GF-D8 (cell line): ENCODE measurements around the gene FYB1.

Experiments
- DNase-seq: peaks from one replicate; lab custom pipeline; 2025; lab: John Stamatoyannopoulos, UW

The FYB1 gene

DNA sequence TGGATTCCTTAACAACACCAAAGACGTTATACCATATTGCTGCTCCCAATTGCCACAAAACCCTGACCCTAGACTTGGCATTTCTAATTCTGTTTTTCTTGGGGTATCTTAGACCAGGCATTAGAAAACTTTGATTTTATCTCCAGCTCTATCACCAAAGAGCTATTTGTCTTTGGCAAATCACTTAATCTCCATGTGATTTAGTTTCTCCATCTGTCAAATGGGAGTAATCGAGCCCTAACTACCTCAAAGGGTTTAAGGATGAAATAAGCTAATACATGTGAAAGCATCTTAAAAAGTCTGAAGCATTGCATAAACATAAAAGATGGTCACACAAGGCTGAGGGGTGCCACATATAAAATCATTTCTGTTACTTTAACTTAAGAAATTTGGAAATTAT is 60.6 kb downstream of the FYB1 start:
- no peak for DNase-seq

DNA sequence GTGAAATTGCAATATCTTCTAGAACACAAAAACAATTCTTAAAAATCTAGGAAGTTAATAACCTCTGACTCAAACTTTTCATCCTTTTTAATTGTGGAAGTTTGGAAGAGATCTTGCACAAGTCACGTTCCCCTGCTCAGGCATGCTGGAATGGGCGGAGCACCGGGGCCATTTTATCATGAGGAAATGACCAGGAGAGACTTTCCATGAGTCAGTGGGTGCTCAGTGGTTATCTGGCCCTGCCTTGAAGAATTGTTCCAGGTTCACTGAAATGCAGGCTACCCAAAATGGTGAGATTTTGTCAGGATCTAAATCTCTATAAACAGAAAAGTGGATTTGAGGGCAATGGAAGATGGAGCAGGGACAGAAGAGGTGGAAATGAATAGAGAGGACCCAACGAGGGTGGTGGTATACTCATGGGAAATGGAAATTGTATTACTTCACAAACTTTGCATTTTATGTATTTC is 61.2 kb downstream of the FYB1 start:
- no peak for DNase-seq

DNA sequence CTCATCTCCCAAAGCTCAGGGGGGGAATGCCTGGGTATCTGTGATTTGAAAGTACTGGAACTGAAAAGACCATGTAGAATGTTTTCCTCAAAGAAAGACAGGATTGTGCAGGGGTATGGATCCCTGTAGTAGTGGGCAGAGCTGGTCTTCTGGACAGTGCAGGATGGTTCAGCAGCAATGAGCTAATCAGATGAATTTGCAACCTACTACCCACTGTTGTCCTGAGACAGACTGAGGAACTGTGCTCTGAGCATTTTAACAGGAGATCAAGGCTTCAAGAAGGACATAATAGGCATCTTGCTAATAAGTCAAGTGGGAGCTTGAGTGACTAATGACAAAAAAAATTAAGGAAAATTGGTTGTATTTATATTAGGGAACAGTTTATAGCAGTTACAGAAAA is 61.7 kb downstream of the FYB1 start:
- DNase-seq, result no peak

DNA sequence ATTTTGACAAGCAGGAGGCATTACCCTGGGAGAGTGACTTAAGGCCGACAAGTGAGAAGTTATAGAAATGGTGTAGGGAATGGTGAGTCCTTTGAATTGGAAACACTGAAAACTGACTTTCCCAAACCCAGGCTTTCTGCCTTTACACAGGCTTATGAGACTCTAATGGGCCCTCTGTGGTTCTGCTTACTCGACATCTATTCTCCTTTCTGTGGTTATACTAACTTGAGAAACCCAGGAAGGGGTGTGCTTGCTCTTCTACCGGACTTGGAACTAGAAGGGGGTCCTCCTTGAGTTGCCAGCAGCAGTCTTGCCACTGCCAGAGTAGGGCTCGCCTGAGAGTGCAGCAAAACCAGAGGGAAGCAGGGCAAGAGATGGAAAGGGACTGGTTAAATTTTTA is 63.3 kb downstream of the FYB1 start:
- DNase-seq, result no peak

DNA sequence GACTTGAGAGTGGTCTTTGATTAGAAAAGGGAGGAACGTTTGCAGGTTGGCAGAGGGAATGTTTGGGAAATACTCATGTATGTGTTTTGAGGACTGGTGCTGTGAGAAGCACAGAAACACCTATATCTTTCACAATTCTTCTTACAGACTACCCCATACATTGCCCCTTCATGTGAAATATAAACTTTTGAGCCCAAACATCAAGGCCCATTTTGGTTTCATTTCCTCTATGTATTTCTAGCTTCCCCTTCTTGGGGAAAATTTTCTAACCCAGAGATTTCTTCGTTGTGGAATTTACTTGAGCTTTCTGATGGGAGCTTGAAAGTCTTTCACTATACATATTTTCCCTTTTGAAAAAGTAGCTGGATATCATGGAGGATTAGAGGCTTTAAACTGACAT is 67.6 kb downstream of the FYB1 start:
- no peak for DNase-seq

DNA sequence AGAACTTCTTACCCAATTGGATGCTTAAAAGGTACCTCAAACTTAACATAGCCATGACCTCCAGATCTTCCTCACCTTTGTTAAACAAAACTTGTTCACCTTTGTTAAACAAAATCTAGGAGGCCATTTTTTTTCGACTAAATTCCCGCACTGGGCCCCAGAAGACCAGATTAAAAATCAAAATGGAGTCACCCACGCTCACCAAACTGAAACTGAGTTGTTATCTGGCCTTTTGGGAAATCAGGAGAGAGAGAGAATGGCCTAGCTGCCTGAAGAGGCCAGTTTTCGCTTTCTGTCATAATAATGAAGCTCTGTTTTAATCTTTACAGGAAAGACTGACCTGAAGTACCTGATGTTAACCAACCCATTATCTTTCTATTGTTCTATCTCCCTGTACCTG is 69.4 kb downstream of the FYB1 start:
- no peak for DNase-seq

DNA sequence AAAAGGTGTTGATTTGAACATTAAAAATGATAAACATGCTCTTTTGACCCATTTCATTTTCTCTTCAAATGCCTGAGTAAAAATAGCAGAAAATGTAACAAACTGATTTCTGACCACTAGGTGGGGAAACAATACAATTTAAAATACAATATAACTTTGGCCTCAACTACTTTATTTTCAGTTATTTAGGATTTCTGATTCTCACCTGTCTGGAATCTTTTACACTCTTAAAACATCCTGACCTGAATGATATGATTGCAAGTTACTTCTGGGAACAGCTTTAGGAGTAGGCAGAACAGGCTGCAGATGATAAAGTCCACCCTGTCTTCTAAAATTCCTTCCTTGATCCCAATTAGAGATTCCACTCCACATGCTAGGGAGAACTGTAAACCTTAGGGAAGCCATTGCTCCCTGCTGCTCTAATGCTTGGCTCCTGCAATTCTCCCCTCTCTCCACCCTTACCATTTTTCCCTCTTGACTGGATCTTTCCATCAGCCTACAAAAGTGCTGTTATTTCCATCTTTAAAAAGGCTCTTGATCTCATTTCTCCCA is 70.3 kb downstream of the FYB1 start:
- no peak for DNase-seq

DNA sequence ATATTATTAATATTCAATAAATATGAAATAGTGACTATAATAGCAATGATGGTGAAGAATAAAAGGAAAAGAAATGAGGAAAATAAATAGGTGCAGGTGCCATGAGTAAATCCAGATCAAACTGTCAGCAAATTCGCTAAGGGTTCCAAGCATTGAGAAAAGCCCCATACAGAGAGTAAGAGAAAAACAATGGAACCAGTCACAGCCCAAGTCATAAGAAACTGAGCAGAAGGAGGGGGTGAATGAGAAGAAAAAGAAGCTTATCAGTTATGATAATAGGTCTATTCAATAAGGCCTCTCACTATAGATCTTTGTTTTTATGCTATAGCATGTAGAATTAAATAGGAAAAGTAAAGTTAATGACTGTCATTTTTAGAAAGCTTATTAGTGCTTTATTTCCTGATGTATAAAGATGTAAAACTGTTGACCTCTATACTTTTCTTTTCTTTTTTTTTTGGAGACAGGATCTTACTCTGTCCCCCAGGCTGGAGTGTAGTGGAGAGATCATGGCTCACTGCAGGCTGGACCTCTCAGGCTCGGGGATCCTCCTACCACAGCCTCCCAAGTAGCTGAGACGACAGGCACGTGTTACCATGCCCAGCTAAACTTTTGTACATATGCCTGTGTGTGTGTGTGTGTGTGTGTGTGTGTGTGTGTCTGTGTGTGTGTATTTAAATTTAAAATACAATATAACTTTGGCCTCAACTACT is 72.4 kb downstream of the FYB1 start:
- no peak for DNase-seq

DNA sequence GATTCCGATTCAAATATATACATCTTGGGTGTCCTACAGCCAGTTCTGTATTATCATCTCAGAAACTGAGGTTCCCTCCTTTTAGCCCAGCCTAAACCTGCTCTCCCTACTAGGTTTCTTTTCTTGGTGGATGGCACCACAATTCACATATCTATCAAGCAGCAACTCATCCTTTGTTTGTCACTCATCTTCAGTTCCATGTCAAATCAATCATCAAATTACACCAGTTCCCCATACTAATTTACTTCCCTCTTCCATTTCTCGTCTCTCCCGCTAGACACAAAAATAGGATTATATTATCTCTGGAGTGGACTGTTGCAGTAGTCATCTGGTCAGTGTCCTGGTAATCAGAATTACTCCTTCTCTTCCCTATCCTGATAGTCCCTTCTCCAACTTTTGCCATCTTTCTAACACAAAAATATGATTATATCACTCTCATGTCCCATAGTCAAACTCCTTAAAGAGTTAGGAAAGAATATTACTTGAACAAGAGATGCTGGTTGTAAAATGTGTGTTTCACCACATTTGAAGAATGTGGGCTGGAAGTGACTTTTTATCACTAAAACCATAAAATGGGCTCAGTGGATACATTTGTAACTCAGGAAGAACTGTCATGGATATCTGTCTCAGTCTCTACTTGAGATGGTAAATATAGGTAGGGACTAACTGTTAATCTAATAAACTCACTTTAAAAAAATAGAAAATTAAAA is 76.1 kb downstream of the FYB1 start:
- no peak for DNase-seq

DNA sequence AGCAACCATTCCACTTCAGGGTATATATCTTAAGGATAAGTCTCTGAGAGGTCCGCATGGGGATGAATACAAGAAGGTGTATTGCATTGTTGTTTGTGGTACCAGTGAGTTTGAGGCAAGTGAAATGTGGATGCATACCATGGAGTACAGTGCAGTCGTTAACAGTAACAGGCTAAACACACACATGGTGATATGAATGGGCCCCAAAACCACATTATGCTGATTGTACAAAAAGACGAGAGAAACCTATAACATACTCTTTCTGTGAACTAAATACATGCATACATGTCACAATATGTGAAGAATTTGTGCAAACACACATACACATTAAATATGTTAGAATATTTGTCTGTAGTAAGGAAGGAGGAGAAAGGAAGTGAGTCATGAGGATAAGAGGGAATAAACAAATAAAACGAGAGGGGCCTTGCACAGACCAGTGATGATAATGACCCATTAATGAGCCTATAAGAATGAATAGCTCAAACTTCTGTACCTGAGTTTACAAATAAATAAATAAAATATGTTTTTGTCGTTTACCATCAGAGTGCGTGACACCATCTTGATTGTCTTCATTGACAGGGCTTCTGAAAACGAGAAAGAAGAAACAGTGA is 78.7 kb downstream of the FYB1 start:
- no peak for DNase-seq

DNA sequence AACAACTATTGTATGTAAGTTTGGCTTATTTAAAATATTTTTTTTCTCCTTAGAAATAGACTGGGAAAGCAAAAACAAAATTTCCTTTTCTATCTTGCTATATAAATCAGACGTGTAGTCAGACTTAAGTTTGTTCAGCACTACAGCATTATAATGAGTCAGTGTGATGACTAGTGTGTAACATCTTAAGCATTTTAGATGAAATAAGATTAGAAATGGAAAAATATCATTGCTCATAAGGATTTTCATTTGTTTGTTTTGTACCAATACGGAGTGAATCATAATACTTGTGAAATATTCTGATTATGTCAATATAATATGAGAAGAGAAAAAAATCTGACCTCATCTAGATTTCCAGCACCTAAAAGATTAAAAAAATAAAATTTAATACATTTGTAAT is 80.5 kb downstream of the FYB1 start:
- DNase-seq, result no peak

DNA sequence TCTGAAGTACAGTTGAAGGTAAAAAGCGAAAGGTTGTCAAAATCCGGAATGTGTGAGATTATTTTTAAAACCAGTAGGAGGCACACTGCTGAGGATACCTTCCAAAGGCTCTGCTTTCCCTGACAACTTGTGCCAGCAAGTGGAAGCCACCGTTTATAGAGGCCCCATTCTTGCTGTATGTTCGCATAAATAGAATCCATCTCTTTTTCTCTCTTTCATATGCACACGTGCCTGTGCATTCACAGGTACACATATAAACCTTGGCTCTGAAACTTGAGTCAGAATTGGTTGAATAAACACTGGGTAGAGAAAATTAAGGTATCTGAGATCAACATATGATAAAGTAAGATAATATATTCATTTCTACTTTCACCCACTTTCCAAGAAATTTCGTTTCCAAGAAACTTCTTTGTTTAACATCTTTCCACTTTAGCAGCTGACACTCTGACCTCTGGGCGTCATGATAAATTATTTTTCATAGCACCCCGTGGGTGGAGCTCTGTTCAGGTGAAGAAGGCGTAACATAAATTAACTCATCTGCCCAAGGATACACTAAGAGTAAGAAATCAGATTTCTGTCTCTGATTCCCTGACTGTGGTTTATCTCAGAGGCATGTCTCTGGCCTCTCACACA is 81.4 kb downstream of the FYB1 start:
- DNase-seq, result no peak

DNA sequence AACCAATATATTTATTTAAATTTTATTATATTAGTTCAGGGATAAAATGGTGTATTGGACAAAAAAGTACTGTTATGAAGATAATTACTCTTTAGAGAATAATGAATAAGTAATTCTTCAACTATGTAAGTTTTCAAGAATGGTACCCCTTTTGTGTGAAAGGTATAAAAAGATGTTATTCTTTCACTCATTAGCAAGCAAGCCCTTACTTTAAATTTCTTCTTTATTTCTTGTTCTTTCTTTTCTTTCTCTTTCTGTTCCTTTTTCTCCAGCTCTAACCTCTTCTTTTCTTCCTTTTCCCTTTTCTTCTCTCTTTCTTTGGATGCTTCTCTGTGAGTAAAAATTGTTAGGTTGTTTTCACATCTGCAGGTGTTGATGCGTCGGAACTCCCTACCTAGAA is 82.0 kb downstream of the FYB1 start:
- DNase-seq, result no peak

DNA sequence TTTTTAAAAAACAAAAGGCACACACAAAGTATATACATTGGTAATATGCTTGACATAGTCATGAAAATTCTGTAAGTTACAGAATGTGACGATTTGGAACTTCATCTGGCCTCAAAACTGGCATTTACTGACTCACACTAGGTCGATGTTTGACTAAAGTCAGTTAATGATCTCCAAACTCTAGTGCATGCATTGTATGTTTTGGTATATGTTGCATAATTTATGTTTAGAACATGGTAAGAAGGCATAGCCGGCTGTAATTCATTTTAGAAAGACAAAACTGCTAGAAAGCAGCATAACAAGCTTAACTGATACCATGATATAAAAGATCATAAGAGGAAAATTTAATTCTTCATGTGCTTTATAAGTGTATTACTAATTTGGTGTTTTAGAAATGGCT is 86.6 kb downstream of the FYB1 start:
- DNase-seq, result no peak

DNA sequence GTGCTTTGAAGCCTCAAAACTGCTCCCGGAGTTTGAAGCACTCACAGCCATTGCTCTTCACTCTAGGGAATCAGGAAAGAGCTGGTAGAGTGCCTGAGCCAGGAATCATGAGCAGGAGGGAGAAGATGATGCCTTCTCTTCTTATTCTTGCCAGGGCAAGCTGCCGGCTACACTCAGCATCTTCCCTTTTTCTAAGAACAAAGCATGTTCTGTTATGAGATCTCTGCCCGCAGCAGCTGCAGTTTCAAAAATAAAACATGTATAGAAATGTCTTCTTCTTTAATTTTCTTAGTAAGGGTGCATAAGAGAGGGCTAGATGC is 87.3 kb downstream of the FYB1 start:
- DNase-seq, result no peak

DNA sequence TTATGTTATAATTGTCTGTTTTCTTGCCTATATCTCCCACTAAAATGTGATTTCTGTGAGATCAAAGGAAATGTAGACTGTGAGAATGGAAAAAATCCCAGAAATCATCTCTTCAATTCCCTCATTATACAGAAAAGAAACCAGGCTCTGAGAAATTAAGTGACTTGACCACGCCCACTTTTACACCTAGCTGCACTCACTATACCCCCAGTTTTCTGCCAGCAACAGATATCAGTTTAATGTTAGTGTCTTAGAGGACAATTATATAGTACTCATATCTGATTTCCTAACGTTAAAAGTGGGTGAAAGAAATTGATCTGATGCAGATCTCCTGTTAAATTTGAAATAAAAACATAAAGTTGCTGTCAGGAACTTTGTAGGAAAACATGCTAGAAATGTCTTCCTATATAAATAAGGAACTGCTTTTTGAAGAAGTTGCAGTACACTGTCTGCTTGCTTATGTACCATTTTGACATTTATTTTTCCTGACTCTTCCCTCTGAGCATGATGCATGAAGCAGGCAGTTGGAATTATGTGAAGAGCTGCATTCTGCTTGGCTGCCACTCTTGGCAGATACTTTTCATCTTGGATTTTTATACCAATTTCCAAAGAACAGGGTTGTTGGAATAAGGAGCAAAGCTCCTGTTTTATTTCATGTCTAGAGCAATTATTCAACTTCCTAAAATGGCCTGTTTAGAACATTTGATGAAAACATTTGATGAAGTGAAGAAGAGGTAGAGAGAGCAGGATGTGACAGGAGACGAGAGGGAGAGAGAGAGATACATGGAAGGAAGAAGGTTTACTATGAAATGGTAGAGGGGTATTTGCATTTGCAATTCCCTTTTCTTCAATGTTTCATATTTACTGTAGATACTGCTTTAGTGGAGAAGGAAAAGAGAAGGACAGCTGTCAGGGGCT is 87.9 kb downstream of the FYB1 start:
- DNase-seq, result no peak

DNA sequence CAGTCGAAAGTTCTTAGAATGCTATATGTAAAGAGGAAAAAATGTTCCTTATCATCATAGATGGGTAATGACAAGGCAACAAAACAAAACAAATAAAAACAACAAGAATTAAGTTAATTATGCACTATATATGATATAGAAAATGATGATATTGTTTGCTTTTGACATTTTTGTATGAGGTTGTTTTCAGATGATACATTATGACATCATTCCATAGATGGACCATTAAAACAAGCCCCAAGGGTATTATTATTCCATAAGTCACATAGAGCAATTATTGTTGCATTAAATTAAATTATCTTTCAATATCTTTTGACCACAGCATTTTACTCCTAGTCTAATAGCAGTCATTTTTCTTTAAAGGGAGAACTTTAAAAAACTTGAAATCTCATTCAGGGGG is 88.6 kb downstream of the FYB1 start:
- no peak for DNase-seq

DNA sequence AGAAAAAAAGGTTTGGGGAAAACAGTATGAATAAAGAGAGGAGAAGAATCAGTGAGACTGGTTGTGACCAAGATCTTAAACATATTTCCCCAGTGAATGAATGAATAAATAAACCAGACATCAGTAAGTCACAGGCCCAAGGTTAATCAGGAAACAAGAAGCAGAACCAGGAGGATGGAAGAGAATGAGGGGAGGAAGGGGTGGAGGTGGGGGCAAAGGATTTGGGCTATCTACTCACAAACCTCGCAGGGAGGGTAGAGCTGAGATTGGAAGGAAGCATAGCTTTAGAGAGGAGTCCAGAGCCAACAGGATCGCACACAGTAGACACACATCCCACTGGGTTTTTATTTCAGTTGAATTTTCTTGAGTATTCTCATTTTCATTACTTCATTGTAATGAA is 97.4 kb downstream of the FYB1 start:
- no peak for DNase-seq

DNA sequence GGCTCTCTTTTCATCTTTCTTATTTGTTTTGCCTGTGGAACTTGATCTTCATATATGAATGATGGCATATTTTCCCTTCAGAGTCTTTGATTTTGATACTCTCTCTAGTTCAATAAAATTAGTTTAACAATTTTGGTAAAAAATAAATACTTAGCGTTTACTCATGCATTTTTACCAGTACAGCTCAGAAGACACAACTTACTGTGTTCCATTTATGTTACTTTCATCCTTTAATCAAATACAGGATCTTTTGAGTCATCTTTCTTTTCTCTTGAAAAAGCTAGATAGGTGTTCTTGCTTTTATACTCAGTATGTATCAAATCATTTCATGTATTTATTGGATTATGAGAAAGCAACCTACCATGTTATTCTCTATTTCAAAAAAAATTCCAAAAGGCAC is 98.0 kb downstream of the FYB1 start:
- DNase-seq, result no peak

DNA sequence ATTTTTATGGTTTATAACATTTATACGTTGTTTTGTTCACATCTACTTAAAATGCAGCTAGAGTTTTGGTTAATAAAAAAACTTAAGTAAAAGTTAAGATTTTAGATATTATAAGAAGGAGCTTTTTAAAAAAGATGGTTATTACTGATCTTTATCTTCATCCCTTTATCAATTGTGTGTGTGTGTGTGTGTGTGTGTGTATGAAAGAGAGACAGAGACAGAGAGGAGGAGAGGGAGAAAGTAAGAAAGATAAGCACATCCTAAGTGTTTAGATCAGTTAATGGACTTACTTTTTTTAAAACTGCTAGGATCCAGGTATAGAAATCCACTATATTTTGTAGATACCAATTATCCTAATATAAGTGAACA is 99.3 kb downstream of the FYB1 start:
- no peak for DNase-seq

DNA sequence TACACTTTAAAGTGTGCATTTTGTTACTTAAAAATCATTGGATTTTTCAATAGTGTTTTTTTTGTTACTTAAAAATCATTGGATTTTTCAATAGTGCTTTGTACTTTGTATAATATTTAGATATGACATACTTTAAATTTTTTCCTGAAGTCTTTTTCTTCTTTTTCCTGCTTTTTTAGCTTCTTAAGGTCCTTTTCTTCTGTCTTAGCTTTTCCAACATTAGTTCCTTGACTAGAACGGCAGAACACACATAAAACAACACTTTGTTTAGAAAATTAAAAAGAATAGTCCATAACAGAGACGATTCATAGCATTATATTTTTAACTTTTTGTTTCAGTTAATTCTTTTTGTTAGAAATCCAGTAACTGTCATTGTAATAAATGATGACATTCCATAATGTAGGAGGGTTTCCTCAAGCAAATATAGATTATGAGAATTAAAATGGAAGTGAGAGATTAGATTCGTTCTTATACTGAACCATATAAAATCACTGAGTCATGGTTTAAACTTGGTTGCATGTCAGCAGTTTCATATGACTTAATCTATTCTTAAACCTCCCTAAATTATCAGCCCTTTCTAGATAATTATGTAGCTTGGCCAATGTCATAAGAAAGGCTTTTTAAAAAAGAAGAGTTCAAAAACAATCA is 99.8 kb downstream of the FYB1 start:
- DNase-seq, result no peak
